HG03066 (cell line): ENCODE measurements around the gene BANP.
"Not testable (repeated sequence)": the region's sequence is repeated elsewhere in the genome, so short reads cannot be mapped to it uniquely, and the experiment has no call there.

Experiments
- ATAC-seq: cut with Tn5 transposase; IDR thresholded peaks from one replicate; pipeline ENCODE4 v1.9.1; 2021; ENCODE audit warnings: low read depth; ENCODE audit not compliant: unreplicated experiment

BANP gene

DNA sequence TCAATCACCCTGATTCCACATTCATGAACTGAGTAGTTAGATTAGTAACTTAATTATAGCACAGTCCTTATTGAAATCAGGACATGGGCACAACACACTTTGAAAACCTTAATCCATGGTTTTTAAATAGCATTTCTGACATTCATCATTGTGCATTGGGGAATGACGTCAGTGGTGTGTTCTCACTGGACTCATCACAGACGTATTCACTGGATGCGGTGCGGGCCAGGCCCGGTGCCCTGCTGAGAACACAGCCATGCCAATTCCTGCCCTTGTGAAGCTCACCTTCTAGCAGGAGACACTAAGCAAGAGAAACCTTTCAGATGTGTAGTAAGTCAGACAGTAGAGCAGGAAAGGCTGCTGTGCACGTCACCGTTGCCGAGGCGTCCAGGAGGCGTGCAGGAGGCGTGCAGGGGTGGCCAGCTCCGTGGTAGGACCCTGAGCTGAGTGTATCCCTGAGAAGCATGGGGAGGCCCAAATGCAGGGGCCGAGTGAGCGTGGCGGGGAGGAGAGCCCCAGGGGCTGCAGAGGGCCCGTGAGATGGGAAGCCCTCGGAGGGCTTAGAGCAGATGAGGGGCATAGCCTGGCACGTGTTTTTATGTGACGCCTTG lies 12.9 kb downstream of the BANP start:
- no peak for ATAC-seq

DNA sequence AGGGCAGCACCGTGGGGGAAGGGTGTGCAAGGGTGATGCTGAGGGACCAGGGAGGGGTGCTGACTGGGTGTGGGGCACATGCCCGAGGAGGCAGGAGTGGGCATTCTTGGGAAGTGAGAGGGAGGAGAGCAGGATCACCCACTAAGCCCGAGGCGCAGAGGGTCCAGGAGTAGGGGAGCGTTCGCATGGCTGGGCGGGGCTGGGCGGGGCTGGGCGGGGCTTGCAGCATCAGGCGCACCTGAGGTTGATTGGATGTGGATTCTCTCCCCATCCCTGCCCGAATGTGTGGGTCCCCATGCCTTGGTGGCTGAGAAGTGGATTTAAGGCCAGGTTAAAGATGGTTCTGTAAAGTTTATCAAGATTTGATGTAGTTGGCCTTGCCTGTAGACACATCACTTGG lies 14.2 kb downstream of the BANP start:
- ATAC-seq = no peak

DNA sequence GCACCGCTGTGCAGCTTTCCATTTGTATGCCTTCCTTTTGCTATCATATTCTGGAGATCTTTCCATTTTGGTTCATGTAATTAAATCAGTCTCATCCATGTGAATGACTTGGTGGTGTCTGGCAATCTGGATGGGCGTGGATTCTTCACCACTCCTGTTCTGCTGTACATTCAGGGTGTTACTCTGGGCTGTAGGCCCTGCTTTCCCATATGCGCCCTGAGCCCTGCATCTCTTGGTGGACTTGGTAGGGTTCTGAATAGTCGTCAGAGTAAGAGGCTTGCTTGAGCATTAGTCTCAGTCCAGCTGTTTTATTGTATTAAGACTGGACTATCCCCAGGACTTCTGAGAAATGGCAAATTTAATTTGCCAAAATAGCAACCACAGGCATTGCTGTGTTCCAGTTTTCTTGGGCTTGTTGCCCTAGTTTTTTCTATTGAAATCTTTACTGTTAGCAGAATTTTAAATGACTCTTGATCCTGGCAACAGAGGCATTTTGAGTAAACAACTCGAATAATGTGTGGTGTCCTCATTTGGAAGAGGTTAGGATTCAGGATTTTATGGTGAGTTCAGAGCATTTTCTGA lies 14.9 kb downstream of the BANP start:
- no peak for ATAC-seq

DNA sequence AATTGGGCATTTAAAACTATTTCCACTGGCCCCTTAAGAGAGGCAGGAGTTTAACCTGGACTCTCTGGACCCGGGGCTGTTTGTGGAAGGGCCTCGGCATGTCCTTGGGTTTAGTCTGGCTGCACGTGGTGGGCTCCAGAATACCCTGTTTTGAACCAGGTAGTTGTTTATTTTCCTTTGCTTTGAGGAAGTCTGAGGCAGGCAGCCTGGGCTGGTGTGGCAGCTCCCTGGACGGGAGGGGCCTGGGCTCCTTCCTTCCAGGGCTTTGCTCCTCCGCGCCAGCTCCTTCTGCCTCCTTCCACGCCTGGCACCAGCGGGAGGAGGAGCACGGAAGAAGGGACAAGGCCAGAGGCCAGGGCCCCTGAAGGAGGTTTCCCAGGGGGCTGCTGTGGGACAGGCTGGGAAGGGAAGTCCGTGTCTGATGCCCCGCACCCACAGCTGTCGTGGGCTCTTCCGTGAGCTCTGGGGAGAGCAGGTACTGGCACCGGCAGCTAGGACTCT lies 15.5 kb downstream of the BANP start:
- ATAC-seq = no peak

DNA sequence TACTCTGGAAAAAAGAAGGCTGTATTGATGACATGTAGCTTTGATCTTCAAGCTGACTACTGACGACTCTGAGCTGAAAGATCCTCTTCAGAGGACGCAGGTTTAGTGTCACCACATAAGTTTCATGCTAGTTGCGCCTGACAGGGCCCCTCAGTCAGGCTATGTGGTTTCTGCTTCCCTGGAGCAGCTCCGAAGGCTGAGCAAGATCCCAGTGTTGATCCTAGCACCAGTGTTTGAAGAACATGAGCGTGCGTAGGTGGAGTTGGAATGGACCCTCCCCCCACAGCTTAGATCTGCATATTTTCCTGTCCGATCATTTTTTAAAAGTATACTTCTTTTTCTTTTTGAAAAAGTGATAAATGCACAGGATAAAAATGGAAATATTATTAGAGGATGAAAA lies 17.3 kb downstream of the BANP start:
- no peak for ATAC-seq

DNA sequence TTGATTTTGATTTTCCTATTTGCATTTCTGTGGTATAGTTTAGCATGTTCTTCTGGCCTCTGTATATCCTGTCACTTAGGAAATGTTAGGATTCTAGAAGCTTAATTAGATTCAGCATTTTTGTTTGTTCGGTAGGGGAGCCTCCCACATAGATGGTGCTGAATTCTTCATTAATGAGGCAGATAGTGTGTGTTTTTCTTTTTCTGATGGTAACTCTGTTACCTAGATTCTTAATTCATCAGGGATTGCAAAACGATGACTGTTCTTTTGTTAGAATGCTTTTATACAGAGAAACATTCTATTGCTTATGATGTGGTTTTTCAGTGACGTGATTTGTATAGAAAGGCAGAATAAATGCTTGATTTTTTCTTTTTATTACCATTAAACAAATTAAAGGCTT lies 19.0 kb downstream of the BANP start:
- ATAC-seq = no peak

DNA sequence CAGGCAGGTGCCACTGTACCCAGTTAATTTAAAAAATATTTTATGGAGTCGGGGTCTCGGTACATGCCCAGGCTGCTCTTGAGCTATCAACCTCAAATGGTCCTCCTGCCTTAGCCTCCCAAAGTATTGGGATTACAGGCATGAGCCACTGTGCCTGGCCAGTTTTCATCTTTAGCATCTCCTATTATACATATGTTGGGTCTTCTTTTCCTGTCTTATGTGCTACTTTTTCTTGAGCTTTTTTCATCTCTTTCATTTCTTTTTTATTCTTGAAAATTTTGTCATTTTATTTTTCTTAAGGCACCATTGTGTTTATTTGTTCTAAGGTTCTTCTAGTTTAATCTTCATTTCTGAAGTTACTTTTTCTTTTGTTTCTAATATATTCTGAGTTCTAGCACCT lies 20.7 kb downstream of the BANP start:
- ATAC-seq = no peak

DNA sequence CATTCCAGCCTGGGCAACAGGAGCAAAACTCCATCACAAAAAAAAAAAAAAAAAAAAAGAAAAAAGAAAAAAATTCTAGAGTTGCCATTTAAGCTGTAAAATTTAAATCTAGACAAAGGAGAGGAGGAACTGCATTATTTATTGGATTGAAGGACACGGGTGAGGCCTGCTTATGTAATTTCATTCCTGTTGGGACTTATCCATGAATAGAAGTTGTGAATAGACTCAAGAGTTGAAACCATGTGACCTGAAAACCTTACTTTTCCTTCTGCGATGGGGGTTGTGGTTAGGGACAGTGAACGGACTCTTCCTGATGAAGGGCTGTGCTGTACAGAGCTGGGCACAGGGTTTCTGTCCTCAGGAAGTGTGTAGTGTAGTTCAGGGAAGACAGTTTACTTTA lies 22.5 kb downstream of the BANP start:
- ATAC-seq = no peak

DNA sequence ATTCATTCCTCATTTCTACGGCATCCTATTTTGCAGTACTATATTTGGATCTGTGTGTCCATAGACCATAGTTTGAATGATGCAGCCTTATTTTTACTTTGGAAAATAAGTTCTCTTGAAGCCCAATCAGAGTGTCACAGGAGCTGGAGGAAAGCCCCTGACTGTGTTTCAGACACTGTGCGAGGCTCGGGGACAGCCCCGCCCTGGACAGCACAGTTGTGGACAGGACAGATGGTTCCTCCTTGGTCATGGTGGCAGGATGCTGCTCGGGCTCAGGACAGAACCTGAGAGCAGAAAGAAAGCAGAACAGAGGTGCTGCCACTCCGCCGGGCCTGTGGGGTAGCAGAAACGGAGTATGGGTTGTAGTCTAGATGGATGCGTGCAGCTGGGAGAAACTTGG lies 22.9 kb downstream of the BANP start:
- ATAC-seq = no peak

DNA sequence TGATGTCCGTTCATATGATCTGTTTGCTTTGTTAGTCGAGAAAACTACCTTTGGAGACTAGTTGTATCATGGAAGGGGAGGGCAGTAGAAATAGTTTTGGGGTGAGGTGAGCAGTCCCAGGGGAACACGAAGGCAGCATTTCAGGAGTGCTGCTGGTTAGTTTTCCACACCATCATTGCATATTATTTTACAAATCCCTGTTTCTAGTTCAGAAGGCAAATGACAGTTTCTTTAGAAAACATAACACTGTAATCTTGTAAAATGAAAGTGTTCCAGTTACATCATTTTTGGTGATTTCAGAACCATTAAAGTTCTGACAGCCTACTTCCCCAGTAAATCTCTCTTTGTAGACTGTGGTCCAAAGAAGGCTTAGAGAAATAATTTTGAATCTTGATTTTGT lies 25.4 kb downstream of the BANP start:
- no peak for ATAC-seq

DNA sequence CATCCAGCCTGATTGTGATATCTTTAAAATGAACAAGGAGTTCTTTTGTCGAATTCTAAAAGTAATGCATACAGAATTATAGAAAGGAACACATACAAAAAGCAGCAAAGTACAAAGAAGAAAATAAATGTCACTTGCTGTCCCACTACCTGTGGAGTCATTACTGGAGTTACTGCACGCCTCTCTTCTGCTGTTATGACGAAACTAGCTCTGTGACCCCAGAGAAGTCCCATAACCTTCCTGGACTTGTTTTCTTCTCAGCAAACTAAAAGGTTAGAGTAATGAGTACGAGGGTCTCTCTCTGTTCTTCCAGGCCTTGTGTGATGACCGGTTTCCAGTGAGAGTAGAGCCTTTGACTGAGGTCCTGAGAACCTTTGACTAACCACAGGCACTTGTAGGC lies 26.9 kb downstream of the BANP start:
- no peak for ATAC-seq

DNA sequence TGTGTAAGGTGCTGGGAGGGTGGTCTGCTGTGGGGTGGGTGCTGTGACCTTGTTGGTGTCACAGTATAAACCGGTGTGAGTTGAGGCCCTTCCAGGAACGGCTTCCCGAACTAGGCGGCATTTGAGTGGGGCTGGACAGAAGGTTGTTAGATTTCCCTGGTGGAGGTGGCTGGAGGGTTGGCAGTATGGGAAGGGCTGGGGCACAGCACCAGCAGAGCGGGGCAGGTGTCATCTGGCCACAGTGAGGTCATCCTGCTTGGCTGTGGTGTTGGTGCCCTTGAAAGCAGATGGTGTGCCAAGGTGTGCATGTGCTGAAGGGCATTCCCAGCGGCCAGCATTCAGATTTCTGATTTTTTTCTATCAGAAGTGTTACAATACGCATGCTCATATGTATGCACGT lies 28.1 kb downstream of the BANP start:
- ATAC-seq = no peak

DNA sequence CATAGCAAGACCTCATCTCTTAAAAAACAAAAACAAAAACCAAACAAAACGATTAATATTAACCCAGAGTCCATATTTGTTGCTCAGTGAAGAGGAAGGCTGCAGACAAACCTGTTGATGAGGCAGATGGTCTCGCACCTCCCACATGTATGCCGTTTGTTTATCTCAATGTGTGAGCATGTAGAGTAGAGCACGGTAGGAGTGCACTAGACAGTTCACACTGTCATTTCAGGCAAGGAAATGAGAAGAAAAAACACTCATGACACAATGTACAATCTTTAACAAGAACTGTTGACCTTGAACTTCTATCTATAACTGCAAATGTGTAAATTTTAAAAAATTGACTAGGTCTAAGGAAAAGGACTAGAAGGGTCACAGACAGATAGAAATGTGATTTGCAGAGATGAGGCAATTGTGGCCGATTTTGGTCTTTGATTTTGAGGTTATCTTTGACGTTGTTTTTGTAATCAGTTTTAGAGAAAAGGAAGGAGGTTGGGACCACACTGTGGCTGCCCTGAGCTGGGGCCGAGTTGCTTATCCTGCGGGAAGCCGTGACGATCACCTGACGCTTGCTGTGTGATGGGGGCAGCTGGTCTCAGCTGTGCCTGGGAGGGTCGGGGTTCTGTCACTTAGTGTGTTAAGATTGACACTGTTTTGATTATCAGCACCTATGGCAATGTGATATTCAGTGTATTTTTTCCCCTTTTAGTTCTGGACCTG lies 28.8 kb downstream of the BANP start:
- not testable (repeated sequence) for ATAC-seq

DNA sequence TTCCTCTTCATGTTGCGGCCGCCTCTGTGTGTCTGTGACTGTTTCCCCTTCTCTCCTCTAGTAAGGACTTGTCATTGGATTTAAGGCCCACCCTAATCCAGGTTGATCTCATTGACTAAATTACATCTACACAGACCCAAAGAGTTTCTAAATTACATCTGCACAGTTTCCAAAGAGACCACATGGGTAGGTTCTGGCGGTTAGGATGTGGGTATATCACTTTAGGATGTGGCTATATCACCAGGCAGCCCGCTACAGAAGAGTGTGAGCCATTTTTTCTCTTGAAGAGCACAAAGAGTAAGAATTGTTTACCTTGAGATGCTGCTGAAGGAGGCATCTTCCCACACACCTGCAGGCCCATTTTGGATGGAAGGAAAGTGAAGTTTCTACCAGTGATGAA lies 30.1 kb downstream of the BANP start:
- ATAC-seq = not testable (repeated sequence)

DNA sequence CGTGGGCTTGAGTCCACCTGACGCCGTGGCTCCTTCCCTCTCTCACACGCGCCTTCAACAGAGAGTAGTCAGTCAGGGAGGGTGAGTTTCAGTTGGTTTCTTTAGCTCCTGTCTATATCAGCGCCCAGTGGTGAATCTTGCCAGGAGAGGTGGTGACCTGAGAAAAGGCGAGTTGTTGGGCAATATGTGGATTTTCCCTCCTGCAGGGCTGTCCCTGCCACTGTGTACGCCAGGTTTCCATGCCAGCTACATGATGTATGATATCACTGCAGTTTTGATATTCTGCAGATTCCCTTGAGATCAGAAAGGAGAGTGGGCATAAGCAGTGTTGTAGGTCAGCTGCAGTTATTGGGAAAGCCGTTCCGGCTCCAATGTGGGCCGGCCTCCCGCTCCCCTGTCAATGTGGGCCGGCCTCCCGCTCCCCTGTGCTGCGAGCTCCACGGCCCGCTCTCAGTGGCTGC lies 31.4 kb downstream of the BANP start:
- ATAC-seq = no peak

DNA sequence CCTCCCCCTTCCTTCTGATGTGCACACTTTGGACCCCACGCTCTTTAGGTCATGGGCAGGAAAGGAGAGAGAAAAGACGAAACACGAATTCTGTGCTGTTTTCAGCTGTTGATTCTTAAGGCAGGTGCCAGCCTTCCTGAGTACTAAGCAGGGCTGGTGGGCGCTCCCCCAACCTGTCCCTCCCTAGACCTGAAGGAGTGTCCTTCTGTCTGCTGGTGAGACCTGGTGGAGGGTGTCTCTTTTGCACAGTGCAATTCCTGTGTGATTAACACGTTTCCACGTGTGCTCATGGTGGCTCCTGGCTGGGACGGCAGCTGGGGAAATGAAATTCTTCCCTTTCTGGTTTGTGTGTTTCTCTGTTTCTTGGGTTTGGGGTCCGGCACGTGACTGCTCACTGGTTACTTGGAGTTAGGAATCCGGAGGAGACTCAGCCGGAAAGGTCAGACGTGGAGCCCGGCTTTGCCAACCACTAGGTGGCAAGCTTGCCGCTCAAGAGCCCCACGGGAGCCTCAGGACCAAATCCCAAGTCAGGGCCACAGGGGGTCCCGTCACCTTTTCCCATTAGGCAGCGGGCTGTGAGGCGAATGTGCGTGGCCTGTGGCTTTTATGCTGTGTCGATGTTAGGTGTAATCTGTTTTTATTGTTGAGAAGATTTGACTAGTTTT lies 32.0 kb downstream of the BANP start:
- ATAC-seq = not testable (repeated sequence)

DNA sequence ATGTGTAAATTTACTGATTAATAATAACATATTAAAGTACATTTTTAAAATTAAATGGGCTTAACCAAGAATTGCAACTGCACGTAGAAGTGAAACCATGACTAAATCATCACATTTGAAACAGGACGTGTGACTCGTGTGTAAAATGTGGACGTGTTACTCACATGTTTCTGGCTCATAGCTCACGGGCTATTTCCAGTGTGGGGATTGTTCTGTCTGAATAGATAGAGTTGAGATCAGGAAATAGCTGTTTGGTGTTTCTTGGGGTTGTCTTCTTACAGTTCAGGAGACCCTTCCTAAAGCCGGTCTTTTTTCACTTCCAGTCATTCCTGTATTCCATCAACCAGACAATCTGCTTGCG lies 32.5 kb downstream of the BANP start:
- not testable (repeated sequence) for ATAC-seq

DNA sequence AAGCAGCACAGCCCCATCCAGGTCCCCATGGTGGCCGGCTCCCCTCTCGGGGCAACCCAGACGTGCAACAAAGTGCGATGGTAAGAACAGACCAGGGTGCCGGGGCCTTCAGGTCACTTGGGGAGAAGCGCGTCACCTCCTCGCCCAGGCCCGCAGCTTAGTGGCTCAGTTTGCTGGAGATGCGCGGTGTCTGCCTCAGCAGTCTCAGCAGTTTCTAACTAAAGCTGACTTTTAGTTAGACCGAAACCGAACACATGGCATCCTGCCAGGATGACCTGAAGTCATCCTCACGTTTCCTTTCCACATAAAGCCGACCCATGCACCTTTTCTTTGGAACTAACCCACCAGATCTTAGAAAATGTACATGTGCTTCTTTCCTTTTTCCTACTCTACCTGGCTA lies 32.9 kb downstream of the BANP start:
- ATAC-seq = not testable (repeated sequence)

DNA sequence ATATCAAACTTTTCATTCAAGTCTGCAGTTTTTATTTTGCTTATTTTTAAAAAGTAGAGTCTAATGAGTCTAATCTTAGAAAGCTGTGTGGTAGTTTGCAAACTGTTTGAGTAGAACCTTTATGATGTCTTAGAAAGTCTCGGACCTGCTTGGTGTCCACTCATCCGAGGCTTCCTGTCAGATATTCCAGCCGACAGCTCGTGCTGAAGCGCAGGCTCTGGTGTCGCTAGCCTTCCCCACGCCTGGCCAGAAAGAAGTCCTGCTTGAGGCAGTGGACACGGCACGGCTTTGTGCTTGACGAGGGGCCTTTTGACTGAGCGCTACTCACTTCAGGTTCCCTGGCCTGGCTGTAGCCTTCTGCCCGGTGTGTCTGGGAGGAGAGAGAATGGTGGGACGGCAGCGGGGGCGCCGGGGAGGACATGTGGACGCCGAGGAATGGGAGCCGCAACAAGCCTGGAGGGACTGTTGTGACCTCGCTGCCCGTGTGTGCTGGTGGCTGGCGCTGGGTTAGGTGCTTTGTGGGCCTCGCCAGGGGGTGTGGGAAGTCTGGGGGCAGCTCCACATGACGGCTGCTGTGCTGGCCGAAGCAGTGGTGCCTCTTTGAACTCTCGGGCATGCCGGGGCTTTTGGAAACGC lies 33.5 kb downstream of the BANP start:
- ATAC-seq = no peak

DNA sequence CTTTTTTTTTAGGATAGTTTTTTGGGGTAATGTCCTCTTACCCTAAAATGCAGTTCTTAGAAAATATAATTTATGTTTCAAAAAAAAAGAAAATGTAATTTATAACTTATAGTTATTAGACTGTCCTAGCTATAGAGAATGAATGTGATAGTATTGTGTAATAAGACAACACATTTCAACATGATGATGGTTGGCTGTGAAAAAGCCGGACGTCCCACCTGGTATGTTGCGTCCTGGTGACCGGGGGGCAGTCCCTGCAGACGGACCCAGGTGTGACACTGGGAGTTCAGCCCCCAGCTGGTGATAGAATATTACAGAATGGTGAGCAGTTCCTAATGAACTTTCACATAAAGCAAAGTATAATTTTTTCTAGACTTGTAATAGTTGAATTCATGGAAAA lies 34.3 kb downstream of the BANP start:
- ATAC-seq = not testable (repeated sequence)

DNA sequence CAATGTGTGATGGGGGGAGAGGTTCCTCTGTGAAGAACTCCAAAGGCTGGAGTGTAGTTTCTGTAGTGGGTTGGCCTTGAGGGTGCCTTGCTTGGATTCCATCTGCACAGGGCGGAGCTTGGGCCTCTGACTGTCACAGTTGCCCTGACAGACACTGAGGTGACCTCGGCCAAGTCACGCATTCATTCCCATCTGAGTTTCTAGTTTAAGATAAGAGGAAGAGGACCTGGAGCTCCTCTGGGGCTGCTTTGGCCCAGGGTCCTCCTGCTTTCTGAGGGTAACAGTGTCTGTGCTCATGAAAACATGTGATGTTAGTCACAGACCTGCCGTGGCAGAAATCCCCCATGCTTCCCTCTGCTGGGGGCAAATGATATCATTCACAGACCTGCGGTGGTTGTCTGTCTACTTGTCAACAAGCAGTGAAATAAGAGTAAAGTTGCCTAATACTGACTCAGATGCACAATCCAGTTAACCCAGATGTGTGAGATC lies 35.2 kb downstream of the BANP start:
- not testable (repeated sequence) for ATAC-seq
